Measurements from ENCODE around the gene RAD50. TPM values are rescaled to one million over a fixed set of nuclear protein-coding genes. Genes with fewer than 3 reads are reported as not detected.
A peak's percentile ranks its signal among the peaks of the same experiment; 100 is the strongest.

Gene RAD50
- total RNA-seq, 1 donor from 2014 or later: 31.5 TPM

DNA sequence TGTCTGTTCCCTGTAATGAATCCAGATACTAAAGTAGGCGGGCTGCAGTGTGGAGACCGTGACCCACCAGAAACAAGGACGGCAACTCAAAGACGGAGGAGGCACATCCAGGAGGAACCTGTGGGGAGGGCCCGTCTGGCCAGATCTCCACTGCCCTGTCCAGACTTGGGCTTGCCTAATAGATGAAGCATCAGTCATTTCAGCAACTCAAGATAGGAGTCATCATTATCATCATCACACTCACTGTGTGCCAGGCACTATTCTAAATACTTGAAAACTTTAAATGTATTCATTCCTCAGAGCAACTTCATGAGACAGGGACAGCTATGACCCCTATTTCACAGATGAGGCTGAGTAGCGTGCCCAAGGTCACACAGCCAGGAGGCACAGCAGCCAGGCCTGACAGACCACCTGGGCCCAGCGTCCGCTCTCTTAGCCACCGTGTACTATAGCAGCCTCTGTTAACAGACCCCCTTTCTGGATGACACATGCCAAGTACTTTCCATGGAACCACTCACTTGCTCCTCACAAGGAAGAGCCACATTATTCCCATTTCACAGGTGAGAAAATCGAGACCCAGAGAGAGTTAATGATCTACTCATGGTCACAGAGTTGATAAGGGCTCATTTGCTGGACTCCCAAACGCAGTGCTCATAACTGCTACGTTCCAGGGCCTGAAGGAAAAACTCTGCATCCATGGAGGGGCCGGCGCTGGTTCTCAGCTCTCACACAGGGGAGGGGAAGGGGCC is 112.1 kb downstream of the RAD50 start:
- intact Hi-C loops (cut with DNase I): no loop called here
- ATAC-seq: no peak
- DNase-seq (ENCODE audit: low spot score): no peak

DNA sequence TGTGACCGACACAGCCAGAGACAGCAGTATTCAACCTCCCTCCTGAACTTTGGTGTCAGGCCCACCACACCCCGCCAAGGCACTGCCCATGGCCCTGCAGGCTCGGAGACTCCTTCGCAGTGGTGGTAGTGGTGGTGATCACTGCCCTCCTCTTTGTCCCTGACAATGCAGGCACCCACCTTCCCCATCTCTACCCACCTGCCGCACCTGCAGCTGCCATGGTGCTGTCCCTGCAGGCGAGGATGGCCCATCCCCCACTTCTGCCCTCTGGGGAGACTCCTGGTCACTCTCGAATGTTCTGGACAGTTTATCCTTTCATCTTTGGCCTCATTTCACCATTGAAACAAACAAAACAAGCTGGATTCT is 112.7 kb downstream of the RAD50 start:
- intact Hi-C loops (cut with DNase I): no loop called here

DNA sequence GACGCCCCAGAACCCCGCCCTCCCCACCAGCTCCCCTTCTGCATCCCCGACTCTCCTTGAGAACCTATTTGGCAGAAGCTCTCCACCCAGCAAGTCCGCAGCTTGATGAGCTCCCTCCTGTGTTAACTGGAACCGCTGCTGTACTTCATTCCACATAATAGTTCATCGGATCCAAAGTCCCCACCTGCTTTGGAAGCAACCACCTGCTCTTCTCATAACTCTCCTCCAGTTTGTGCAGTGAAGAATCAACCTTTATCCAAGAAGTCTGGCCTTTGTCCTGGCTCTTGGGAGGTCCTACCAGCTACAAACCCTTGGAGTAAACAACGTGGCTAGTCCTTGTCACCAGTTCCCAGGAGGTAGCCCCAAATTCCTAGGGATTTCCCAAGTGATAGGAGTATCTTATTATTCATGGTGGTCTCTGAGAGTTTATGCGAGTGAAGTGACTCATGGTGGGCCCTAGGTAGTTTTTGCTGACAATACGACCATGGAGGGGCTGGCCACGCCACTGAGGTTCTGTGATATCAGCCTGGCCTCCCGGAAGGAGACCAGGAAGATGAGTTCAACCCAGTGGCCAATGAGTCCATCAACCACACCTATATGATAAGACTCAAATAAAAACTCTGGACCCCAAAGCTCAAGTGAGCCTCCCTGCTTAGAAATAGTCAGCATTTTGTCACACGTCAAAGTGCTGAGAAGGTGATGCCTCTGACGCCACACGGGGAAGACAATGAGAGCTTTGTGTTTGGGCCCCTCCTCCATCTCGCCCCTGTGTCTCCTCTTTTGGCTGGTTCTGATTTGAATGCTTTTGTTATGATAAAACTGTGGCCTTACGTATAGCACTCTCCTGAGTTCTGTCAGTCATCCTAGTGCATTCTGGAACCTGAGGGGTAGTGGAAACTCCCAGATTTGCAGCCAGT is 113.4 kb downstream of the RAD50 start:
- DNase-seq (ENCODE audit: low spot score): no peak
- no peak for ATAC-seq
- intact Hi-C loops (cut with DNase I): no loop called here

More for the DNA sequence above, 112.7 kb downstream of the RAD50 start:
- no peak for ATAC-seq
- no peak for DNase-seq (ENCODE audit: low spot score)

- DNase-seq (ENCODE audit: low spot score): no peak
- ATAC-seq: no peak
- intact Hi-C loops (cut with DNase I): no loop called here
Observed at GRCh38 chr5:132671000-132671399, 114.2 kb downstream of the RAD50 start.

DNA sequence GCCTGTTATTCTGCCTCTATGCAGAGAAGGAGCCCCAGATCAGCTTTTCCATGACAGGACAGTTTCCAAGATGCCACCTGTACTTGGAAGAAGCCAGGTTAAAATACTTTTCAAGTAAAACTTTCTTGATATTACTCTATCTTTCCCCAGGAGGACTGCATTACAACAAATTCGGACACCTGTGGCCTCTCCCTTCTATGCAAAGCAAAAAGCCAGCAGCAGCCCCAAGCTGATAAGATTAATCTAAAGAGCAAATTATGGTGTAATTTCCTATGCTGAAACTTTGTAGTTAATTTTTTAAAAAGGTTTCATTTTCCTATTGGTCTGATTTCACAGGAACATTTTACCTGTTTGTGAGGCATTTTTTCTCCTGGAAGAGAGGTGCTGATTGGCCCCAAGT is 116.7 kb downstream of the RAD50 start:
- DNase-seq (ENCODE audit: low spot score) (no peak), ATAC-seq (no peak)
- intact Hi-C loops (cut with DNase I): no loop called here

DNA sequence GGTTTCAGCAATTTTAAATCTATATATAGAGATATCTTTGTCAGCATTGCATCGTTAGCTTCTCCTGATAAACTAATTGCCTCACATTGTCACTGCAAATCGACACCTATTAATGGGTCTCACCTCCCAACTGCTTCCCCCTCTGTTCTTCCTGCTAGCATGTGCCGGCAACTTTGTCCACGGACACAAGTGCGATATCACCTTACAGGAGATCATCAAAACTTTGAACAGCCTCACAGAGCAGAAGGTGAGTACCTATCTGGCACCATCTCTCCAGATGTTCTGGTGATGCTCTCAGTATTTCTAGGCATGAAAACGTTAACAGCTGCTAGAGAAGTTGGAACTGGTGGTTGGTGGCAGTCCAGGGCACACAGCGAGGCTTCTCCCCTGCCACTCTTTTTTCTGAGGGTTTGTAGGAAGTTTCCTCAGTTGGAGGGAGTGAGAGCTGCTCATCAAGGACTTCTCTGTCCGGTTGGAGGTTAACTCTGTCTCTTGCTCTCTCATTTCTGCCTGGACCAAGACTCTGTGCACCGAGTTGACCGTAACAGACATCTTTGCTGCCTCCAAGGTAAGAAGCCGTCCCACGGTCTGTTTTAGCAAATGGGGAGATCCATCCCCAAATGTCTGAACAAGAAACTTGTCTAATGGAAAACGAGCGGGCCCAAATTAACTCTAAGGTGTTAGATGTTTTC is 117.3 kb downstream of the RAD50 start, which contains the start of gene IL4:
Gene IL4, plus strand, starts transcription at position 51 of the 692 bp plus-strand sequence. Its CDS starts 62 bp downstream, at position 113.
- intact Hi-C loops (cut with DNase I): no loop called here
- no peak for DNase-seq (ENCODE audit: low spot score)
- ATAC-seq: no peak

- ATAC-seq (no peak), DNase-seq (ENCODE audit: low spot score) (peak; percentile 46)
- intact Hi-C loops (cut with DNase I): no loop called here
Observed at GRCh38 chr5:132674671-132675506, 118.1 kb downstream of the RAD50 start.

DNA sequence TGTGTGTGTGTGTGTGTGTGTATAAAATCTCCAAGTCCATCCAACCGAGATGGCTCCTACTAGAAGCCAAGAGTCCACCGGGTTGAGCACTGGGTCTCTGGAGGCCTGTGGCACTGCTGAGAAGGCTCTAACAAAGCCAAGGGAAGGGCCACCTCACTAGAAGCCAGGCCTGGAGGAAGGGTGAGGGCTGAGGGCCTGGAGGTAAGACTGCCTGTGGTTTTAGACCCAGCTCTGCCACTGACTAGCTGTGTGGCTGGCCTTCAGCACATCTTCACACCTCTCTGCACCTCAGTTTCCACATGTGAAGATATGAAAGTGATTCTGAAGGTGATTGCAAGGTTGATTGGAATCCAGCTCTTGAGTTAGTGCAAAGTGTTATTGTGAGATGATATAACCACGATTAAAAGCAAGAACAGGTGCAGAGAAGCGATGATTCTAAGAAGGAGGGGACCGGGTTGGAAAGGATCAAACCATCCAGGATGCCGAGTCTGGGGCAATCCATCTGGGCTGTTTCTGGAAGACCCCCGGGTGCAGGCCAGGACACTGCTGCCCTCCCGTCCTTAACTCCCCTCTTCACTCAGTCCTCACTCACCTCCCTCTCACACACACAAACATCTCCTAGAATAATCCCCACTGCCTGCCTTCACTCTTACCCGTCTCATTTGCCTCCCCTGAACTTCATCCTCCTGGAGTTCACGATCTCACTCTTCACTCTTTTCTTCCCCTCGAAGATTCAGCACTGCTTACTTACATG is 119.3 kb downstream of the RAD50 start:
- ATAC-seq: no peak
- DNase-seq (ENCODE audit: low spot score): no peak
- intact Hi-C loops (cut with DNase I): no loop called here

DNA sequence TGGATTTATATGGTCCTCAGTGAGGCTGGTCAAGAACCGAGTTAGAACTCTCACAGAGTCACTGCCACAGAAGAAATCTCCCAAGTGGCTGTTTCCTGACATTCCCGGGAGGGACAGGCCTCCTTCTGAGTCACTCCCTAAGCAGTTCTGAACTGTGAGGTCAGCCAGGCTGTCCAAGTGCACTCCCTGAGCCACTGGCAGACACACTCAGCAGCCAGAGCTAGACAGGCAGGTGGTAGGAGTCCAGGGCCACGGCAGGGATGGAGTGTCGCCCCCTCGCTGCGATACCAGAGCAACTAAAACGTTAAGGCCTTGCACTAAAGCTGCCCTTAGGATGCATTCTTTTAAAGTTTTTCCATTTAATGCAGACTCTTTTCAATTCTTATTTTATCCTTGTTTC is 120.4 kb downstream of the RAD50 start:
- ATAC-seq (no peak), DNase-seq (ENCODE audit: low spot score) (peak; percentile 54)
- intact Hi-C loops (cut with DNase I): no loop called here

GRCh38 chr5:132677682-132678400 is 121.1 kb downstream of the RAD50 start:
- intact Hi-C loops (cut with DNase I): no loop called here
- ATAC-seq: no peak
- DNase-seq (ENCODE audit: low spot score): no peak

DNA sequence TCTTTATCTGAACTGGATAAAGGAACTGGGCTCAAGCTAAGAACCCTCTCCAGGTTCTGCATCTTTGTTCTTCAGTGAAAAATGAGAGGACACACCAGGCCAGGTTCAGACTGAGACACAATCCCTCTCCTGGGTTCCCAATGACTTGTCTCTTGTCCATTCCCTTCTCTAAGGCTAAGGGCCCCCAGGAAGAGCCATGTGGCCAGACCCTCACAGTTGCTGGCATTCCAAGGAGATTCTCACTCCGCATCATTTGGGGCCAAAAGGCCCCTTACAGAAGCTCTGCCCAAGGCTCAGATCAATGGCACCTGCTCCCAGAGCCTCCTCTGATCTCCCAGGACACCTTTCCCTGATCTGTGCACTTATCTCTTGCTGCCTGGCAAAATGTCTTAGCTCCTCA is 122.0 kb downstream of the RAD50 start:
- intact Hi-C loops (cut with DNase I): no loop called here
- DNase-seq (ENCODE audit: low spot score) (no peak), ATAC-seq (no peak)

DNA sequence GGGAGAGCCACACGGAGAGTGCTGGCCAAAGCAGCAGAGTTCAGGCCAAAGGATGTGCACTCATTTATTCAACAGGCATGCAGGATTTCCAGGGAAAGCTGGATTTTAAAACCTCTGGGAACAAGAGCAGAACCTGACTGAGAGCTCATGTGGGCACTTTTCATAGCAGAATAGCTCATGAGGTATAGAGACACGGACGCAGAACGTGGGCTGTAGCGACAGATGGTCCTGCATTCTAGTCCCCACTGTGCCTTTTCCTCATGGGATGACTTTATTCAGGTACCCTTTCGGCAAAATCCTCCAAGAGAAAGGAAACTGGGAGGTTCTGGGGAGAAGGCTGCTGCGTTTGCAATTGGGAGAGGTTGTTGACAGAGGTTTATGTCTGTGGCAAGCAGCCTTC is 122.4 kb downstream of the RAD50 start:
- no peak for DNase-seq (ENCODE audit: low spot score)

GRCh38 chr5:132679717-132680380 is 123.1 kb downstream of the RAD50 start:
- intact Hi-C loops (cut with DNase I): no loop called here
- DNase-seq (ENCODE audit: low spot score) (peak; percentile 32), ATAC-seq (no peak)

More for the DNA sequence above, 122.4 kb downstream of the RAD50 start:
- no peak for ATAC-seq
- intact Hi-C loops (cut with DNase I): no loop called here

DNA sequence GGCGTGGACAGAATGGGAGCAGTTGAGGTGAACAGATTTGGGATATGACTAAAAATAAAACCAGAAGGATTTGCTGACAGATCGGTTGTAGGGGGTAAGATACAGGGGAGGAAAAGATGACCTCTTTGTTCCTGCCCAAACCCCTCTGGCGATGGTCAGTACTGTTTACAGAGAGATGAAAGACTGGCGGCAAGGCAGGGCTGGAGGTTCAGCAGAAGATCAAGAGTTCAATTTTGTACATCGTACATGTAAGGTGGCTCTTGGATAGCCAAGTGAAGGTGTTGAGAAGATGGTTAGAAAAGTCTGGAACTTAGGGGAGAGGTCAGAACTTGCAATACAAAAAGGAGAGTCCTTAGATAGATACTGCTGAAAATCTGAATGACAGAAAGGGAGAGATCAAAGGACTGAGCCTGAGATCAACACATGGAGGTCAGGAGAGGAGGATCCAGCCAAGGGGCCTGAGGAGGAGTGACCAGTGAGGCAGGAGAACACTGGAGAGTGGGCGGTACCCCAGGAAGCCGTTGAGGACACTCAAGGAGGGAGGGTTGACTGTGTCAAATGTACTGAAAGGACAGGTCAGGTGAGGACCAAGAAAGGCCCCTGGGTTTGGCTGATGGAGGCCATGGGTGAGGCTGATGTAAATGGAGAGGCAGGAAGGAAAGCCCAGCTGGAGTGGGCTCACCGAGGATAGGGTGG is 124.2 kb downstream of the RAD50 start:
- ATAC-seq (no peak), DNase-seq (ENCODE audit: low spot score) (no peak)
- intact Hi-C loops (cut with DNase I): no loop called here

DNA sequence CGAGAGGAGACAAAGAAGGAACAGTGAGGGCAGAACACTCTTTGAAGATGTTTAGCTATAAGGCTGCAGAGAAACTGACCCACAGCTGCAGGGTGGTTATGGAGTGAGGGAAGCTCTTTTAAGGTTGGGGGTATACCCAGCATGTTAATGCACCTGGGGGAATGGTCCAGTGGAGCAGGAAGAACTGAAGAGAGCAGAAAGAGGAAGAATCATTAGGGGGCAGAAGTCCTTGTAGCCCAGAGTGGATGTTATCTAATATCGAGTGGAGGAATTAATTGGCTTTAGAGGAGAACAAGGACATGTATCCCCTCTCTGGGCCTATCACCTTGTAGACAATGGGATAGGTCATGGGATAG is 124.7 kb downstream of the RAD50 start:
- no peak for ATAC-seq
- no peak for DNase-seq (ENCODE audit: low spot score)
- intact Hi-C loops (cut with DNase I): no loop called here

GRCh38 chr5:132681983-132682382 is 125.2 kb downstream of the RAD50 start:
- no peak for DNase-seq (ENCODE audit: low spot score)
- no peak for ATAC-seq
- intact Hi-C loops (cut with DNase I): no loop called here

All from sciatic nerve (tissue), 2 donors.